SH-SY5Y (cell line): ENCODE results near the gene HDGFL2.

Source experiments
- GATA2 ChIP-seq: IDR thresholded peaks from 2 replicates; pipeline ENCODE4 v1.6.1; 2011; ENCODE audit warnings: mild to moderate bottlenecking, low read depth, low read length
- GATA3 ChIP-seq: IDR thresholded peaks from 2 replicates; pipeline ENCODE4 v1.6.1; 2011; ENCODE audit warnings: low read depth, mild to moderate bottlenecking, low read length, moderate library complexity

- no peak for TF ChIP-seq GATA2
- TF ChIP-seq GATA3, result no peak
Observed at GRCh38 chr19:4507804-4508203, 35.7 kb downstream of the HDGFL2 start.
